Endothelial cell of umbilical vein (primary cell): ENCODE results near the gene GUCY2D. TPM values are rescaled to one million over a fixed set of nuclear protein-coding genes. Genes with fewer than 3 reads are reported as not detected.
A peak's percentile ranks its signal among the peaks of the same experiment; 100 is the strongest.

Experiments
- BruUV-seq: library from RNA; stranded (reverse); fragments of 400-500 nt; replicated peaks from 2 replicates; lab custom pipeline; 2021; lab: Mats Ljungman, UMichigan
- CTCF ChIA-PET: fragments of 300-600, 350-600 bp; sonication (Branson Sonifier 250); formaldehyde crosslinking; loops from one replicate; lab custom pipeline; 2021; ENCODE audit warnings: antibody characterized with exemption, inconsistent platforms; lab: Charles Lee
- POLR2A ChIA-PET: fragments of 300-600, 350-600 bp; sonication (Branson Sonifier 250); formaldehyde crosslinking; loops from one replicate; lab custom pipeline; 2021; ENCODE audit warnings: antibody characterized with exemption, inconsistent platforms; lab: Charles Lee
- DNase-seq: peaks from one replicate; pipeline ENCODE4 v3.0.0-alpha.2; 2011; ENCODE audit warnings: low read depth, low spot score
- FAIRE-seq: peaks from 2 replicates; lab custom pipeline; 2011; peaks lifted over from hg19 to GRCh38; lab: Jason Lieb, UNC
- H2AFZ ChIP-seq: 2 replicates; pipeline ENCODE4 v1.6.0; 2012; ENCODE audit warnings: low read depth, low read length, control low read depth, inconsistent platforms
- H3K27ac ChIP-seq: 2 replicates; pipeline ENCODE4 v1.5.1; 2011; ENCODE audit warnings: low read depth, mild to moderate bottlenecking, control low read depth, low read length, moderate library complexity; ENCODE audit not compliant: insufficient read depth
- H3K27me3 ChIP-seq, 2 experiments: 2 replicates each; pipeline versions ENCODE4 v1.6.0 to v1.6.1; 2011; ENCODE audit warnings: low read length in 2 of 2, mixed read lengths in 1 of 2; ENCODE audit not compliant: control insufficient read depth in 2 of 2, insufficient read depth in 2 of 2
- H3K36me3 ChIP-seq, 2 experiments: 2 replicates in 1 of 2; 3 replicates in 1 of 2; pipeline ENCODE4 v1.5.1; 2011; ENCODE audit warnings: low read length in 2 of 2, mild to moderate bottlenecking in 1 of 2, moderate library complexity in 1 of 2; ENCODE audit not compliant: control insufficient read depth in 2 of 2, insufficient read depth in 2 of 2; ENCODE audit errors: extremely low read depth in 1 of 2
- H3K4me1 ChIP-seq: 3 replicates; pipeline ENCODE4 v1.5.1; 2011; ENCODE audit warnings: mild to moderate bottlenecking, low read length; ENCODE audit not compliant: control insufficient read depth, insufficient read depth; ENCODE audit errors: extremely low read depth
- H3K4me2 ChIP-seq: 2 replicates; pipeline ENCODE4 v1.6.1; 2011; ENCODE audit warnings: low read length, control low read depth, mixed read lengths; ENCODE audit not compliant: insufficient read depth
- H3K4me3 ChIP-seq, 3 experiments: fragments of 200-600 bp in 1 of 3; sonication (generic), shearing (Covaris generic) in 1 of 3; replicated peaks in 1 of 3; 2 replicates each; pipeline ENCODE4 v1.5.1; 2011 to 2016; ENCODE audit warnings: control low read depth in 3 of 3, low read length in 3 of 3, mild to moderate bottlenecking in 2 of 3, inconsistent platforms in 1 of 3, low read depth in 1 of 3, moderate library complexity in 1 of 3; ENCODE audit not compliant: insufficient read depth in 1 of 3
- H3K79me2 ChIP-seq: 2 replicates; pipeline ENCODE4 v1.6.0; 2012; ENCODE audit warnings: low read length, inconsistent platforms; ENCODE audit not compliant: control insufficient read depth, insufficient read depth
- H3K9ac ChIP-seq: replicated peaks from 2 replicates; pipeline ENCODE3; 2011; ENCODE audit warnings: low read length, control low read depth; ENCODE audit not compliant: insufficient read depth; ENCODE audit errors: extremely low read depth
- H3K9me1 ChIP-seq: replicated peaks from 3 replicates; pipeline ENCODE4 v1.6.0; 2011; ENCODE audit warnings: mild to moderate bottlenecking, low read length; ENCODE audit not compliant: control insufficient read depth, insufficient read depth; ENCODE audit errors: extremely low read depth
- H3K9me3 ChIP-seq: replicated peaks from 2 replicates; pipeline ENCODE4 v1.5.1; 2012; ENCODE audit warnings: low read length, inconsistent platforms; ENCODE audit not compliant: control insufficient read depth, insufficient read depth
- H4K20me1 ChIP-seq: replicated peaks from 2 replicates; pipeline ENCODE3; 2011; ENCODE audit warnings: mild to moderate bottlenecking, low read length; ENCODE audit not compliant: control insufficient read depth, insufficient read depth; ENCODE audit errors: extremely low read depth
- CTCF ChIP-seq, 2 donors: IDR thresholded peaks; 1 replicate in 1 of 2; 2 replicates in 1 of 2; pipeline ENCODE4 v1.5.1; 2011; ENCODE audit warnings: low read length in 2 of 2, mild to moderate bottlenecking in 2 of 2, moderate library complexity in 2 of 2, control low read depth in 1 of 2, inconsistent platforms in 1 of 2, low read depth in 1 of 2; ENCODE audit not compliant: insufficient read depth in 1 of 2; ENCODE audit errors: extremely low read depth in 1 of 2
- EZH2 ChIP-seq: IDR thresholded peaks from 2 replicates; pipeline ENCODE4 v1.6.1; 2012; ENCODE audit warnings: borderline replicate concordance, low read depth, mild to moderate bottlenecking, moderate library complexity, low read length, inconsistent platforms; ENCODE audit not compliant: severe bottlenecking
- FOS ChIP-seq: IDR thresholded peaks from 2 replicates; pipeline ENCODE4 v1.6.1; 2011; ENCODE audit warnings: mild to moderate bottlenecking, low read length, moderate library complexity, borderline replicate concordance; ENCODE audit not compliant: insufficient read depth
- JUN ChIP-seq: IDR thresholded peaks from 2 replicates; pipeline ENCODE4 v1.6.1; 2011; ENCODE audit warnings: borderline replicate concordance, low read depth; ENCODE audit not compliant: insufficient read length, insufficient read depth
- MYC ChIP-seq: IDR thresholded peaks from one replicate; pipeline ENCODE4 v1.6.1; 2011; ENCODE audit warnings: mild to moderate bottlenecking, low read depth, low read length
- POLR2AphosphoS5 ChIP-seq: IDR thresholded peaks from 2 replicates; pipeline ENCODE4 v1.6.1; 2012; ENCODE audit warnings: low read depth, mild to moderate bottlenecking, control low read depth, low read length, moderate library complexity; ENCODE audit not compliant: insufficient read depth
- dilution Hi-C: fragments of 300-500 bp; cut with MboI; formaldehyde crosslinking; loops from one replicate; pipeline ENCODE4 v1.15.0; 2019; ENCODE audit warnings: low sequenced_read_pairs; ENCODE audit not compliant: extremely low pct_ligation_motif_present
- intact Hi-C: fragments of 100-400 bp; cut with micrococcal nuclease; formaldehyde crosslinking; loops from one replicate; pipeline ENCODE4 v1.10.0; 2022
- polyA plus RNA-seq, 4 experiments: library from polyadenylated mRNA; depleted of rRNA in 3 of 4; stranded (reverse) in 3 of 4; unstranded in 1 of 4; fragments of >200 nt; gene quantifications; 2 replicates each; pipeline versions ENCODE4 v1.2.1 to v1.2.3, GENCODE V29; 2011 to 2012; ENCODE audit warnings: missing spikeins in 1 of 4
- total RNA-seq: library from RNA; stranded (reverse); gene quantifications from 2 replicates; pipeline ENCODE4 v1.2.3, GENCODE V29; 2021
- TF ChIP-seq, protein P1 (sequence below): IDR thresholded peaks from 2 replicates; pipeline ENCODE4 v1.6.1; 2011; ENCODE audit not compliant: insufficient read depth, insufficient read length

Gene GUCY2D
- total and polyA plus RNA-seq, 2 donors (not counting 3 experiments of a cell fraction or from before 2014, with no cell fraction given), result not detected

DNA sequence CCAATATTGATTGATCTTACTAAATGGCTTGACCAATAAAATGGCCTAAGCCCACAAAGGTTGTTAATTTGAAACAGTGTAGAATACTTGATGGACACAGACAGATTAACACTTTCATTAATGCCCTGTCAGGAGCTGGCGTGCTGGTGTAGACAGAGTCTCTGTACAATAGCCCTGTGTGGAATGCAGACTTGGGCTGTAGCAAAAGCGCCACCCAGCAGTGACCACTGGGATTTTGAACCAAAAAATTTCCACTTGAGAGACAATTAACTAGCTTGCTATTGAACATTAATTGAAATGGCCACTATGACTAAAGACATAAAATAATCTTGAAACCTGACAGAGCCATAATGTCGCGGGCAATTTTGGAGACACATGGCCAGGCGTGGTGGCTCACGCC, 19.7 kb upstream of the GUCY2D start:
- Histone ChIP-seq H3K9me3 (no peaks in the 10 kb centered on the region), H3K79me2 (no peaks in the 10 kb centered on the region), H4K20me1 (no peaks in the 10 kb centered on the region), H3K27me3 (no peaks in the 10 kb centered on the region), H3K4me2 (no peak overlapping the region), H3K4me1 (peaks cover 4% of the 10 kb centered on the region), H3K9ac (no peak overlapping the region), H3K27ac (no peak overlapping the region), H3K4me3 (no peak overlapping the region), H3K9me1 (no peaks in the 10 kb centered on the region), H3K36me3 (no peaks in the 10 kb centered on the region), H2AFZ (peak overlapping the region; percentile 17)
- intact Hi-C loops, result no loop called here
- FAIRE-seq (peak; percentile 64), DNase-seq (peak; percentile 33)
- ChIA-PET CTCF (interaction anchor here (0.6 to 2.8 kb wide), 21 partner anchors 10 to 239 kb away, joined by 3 to 13 read pairs (median 5); partner anchors contain the start of gene RNF227), POLR2A (no interaction called here)
- no TSS peak for BruUV-seq
- dilution Hi-C loops, result no loop called here
- TF ChIP-seq MYC (no peak), POLR2AphosphoS5 (no peak), JUN (no peak), CTCF (IDR thresholded peaks at IDR 0.05; ENCODE audit: extremely low read depth in 1 of 2, insufficient read depth in 1 of 2, low read depth in 1 of 2, low read length in 2 of 2) (peak in 1 of 2 donors; percentile 8)
- TF ChIP-seq, protein P1, sequence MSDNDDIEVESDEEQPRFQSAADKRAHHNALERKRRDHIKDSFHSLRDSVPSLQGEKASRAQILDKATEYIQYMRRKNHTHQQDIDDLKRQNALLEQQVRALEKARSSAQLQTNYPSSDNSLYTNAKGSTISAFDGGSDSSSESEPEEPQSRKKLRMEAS, result no peak

GRCh38 chr17:7984904-7985303, 17.5 kb upstream of the GUCY2D start:
- no peak overlapping the region for H3K27ac ChIP-seq
- no peaks in the 10 kb centered on the region for H3K9me1 ChIP-seq
- H3K36me3 ChIP-seq, result no peaks in the 10 kb centered on the region
- peaks cover 7% of the 10 kb centered on the region for H3K4me1 ChIP-seq
- no peaks in the 10 kb centered on the region for H3K79me2 ChIP-seq
- no peak overlapping the region for H3K4me3 ChIP-seq
- no peak for DNase-seq
- no peak for FAIRE-seq
- no peak overlapping the region for H2AFZ ChIP-seq
- H3K27me3 ChIP-seq, result no peaks in the 10 kb centered on the region
- intact Hi-C loops, result no loop called here
- H3K9ac ChIP-seq, result no peak overlapping the region
- H4K20me1 ChIP-seq, result no peaks in the 10 kb centered on the region
- H3K9me3 ChIP-seq, result no peaks in the 10 kb centered on the region
- POLR2A ChIA-PET, result no interaction called here
- TF ChIP-seq MYC, result no peak
- no peak for TF ChIP-seq FOS
- TF ChIP-seq, protein P1, result no peak
- TF ChIP-seq EZH2, result no peak
- BruUV-seq, result no TSS peak
- H3K4me2 ChIP-seq, result no peak overlapping the region
- CTCF ChIA-PET, result interaction anchor here (1.3 kb wide), 1 partner anchor 73 kb away, joined by 4 read pairs; no protein-coding TSS in a partner anchor
- dilution Hi-C loops, result no loop called here
